HG02623 (cell line): Measurements from ENCODE around the gene PLEKHG1.

ENCODE experiments used
- ATAC-seq: cut with Tn5 transposase; IDR thresholded peaks from one replicate; pipeline ENCODE4 v1.9.1; 2021; ENCODE audit warnings: moderate library complexity; ENCODE audit not compliant: unreplicated experiment

Gene PLEKHG1

GRCh38 chr6:150637266-150637665 is 37.6 kb downstream of the PLEKHG1 start:
- ATAC-seq = no peak

- no peak for ATAC-seq
Measured at GRCh38 chr6:150638267-150638666, 38.6 kb downstream of the PLEKHG1 start.

- no peak for ATAC-seq
Measured at GRCh38 chr6:150638765-150639164, 39.1 kb downstream of the PLEKHG1 start.

GRCh38 chr6:150639823-150640331 is 40.2 kb downstream of the PLEKHG1 start:
- ATAC-seq = no peak

- no peak for ATAC-seq
Measured at GRCh38 chr6:150640556-150641209, 41.0 kb downstream of the PLEKHG1 start.

GRCh38 chr6:150641398-150642139 is 41.9 kb downstream of the PLEKHG1 start:
- no peak for ATAC-seq

- no peak for ATAC-seq
Measured at GRCh38 chr6:150646228-150646627, 46.5 kb downstream of the PLEKHG1 start.

- no peak for ATAC-seq
Measured at GRCh38 chr6:150647051-150647450, 47.4 kb downstream of the PLEKHG1 start.
